ENCODE data around the gene RAB27B. TPM values are rescaled to one million over a fixed set of nuclear protein-coding genes. Genes with fewer than 3 reads are reported as not detected.

The RAB27B gene
- total and polyA plus RNA-seq, 10 of the 15 experiments (the other 5 are each of a cell fraction or from before 2014, with no cell fraction given), result under 0.01 to 0.03 TPM; not detected in 8

- Histone ChIP-seq H3K4me1 (ENCODE audit: control insufficient read depth, insufficient read depth, low read length) (no peaks in the 10 kb centered on the region), H4K20me1 (ENCODE audit: control insufficient read depth, insufficient read depth) (no peaks in the 10 kb centered on the region), H3K27me3 (replicated peaks in 1 of 2; ENCODE audit: control insufficient read depth in 2 of 2, insufficient read depth in 2 of 2, low read length in 1 of 2) (no peaks in the 10 kb centered on the region), H3K9me3 (replicated peaks; ENCODE audit: control insufficient read depth, insufficient read depth, low read length) (no peaks in the 10 kb centered on the region), H3K36me3 (ENCODE audit: control insufficient read depth in 2 of 2, insufficient read depth in 2 of 2, low read length in 1 of 2) (no peaks in the 10 kb centered on the region), H3K27ac (ENCODE audit: control insufficient read depth, insufficient read depth) (no peak overlapping the region), H3K4me2 (ENCODE audit: control insufficient read depth, insufficient read depth) (no peak overlapping the region), H3K9ac (ENCODE audit: control insufficient read depth, insufficient read depth, low read length) (no peak overlapping the region), H2AFZ (ENCODE audit: control insufficient read depth, low read depth, low read length) (no peak overlapping the region), H3K79me2 (ENCODE audit: control insufficient read depth, insufficient read depth, low read length) (no peaks in the 10 kb centered on the region), H3K4me3 (no peak overlapping the region)
- intact Hi-C loops (cut with micrococcal nuclease; ENCODE audit: unreplicated experiment) (no loop called here), in situ Hi-C loops (cut with MboI) (no loop called here)
- POLR2A ChIA-PET, result no interaction called here
- SMC1A ChIA-PET (ENCODE audit: uncharacterized antibody, unreplicated experiment), result no interaction called here
- WGBS (ENCODE audit: insufficient coverage, insufficient replicate concordance, low lambda C conversion rate, missing lambda C conversion rate), result 0% methylated on average over 1 of the region's 1 CpG
- RAD21 ChIA-PET (ENCODE audit: unreplicated experiment), result no interaction called here
- no peak for DNase-seq (ENCODE audit: low read depth, low spot score)
- no TSS peak for BruUV-seq (replicated peaks)
- TF ChIP-seq USF2 (IDR thresholded peaks at IDR 0.05; ENCODE audit: borderline replicate concordance, low read depth, low read length) (no peak), NFXL1 (IDR thresholded peaks at IDR 0.05; ENCODE audit: borderline replicate concordance) (no peak), HDGF (IDR thresholded peaks at IDR 0.05) (no peak), RAD51 (IDR thresholded peaks at IDR 0.05) (no peak), TCF3 (IDR thresholded peaks at IDR 0.05; ENCODE audit: borderline replicate concordance, insufficient read depth, low read depth, low read length) (no peak), USF1 (IDR thresholded peaks at IDR 0.05; ENCODE audit: borderline replicate concordance, extremely low read length, insufficient read depth, low read depth, low read length) (no peak), LARP7 (IDR thresholded peaks at IDR 0.05) (no peak), SUPT20H (IDR thresholded peaks at IDR 0.05; ENCODE audit: borderline replicate concordance, control insufficient read depth, low read depth, low read length) (no peak), HDAC6 (IDR thresholded peaks at IDR 0.05; ENCODE audit: unreplicated experiment) (no peak)
- FAIRE-seq, result no peak
- ATAC-seq, result no peak
- CTCF ChIA-PET, result no interaction called here
Observed at GRCh38 chr18:54801374-54801773, 26.9 kb upstream of the RAB27B start.
